K562 (cell line): ENCODE data around the gene APPBP2. TPM values are rescaled to one million over a fixed set of nuclear protein-coding genes. Genes with fewer than 3 reads are reported as not detected.

Experiments used
- ATAC-seq: fragments of 200-7000 bp; cut with Tn5 transposase; 3 replicates; pipeline ENCODE4 v1.9.1; 2020; ENCODE audit warnings: moderate library complexity
- BruUV-seq: library from RNA; stranded (reverse); fragments of 400-500 nt; replicated peaks from 2 replicates; lab custom pipeline; 2021; lab: Mats Ljungman, UMichigan
- CTCF ChIA-PET: fragments of 300-600 bp; formaldehyde crosslinking; extraction: SDS; loops from one replicate; lab custom pipeline; 2021; ENCODE audit warnings: low intra/inter-chr PET ratio; lab: Yijun Ruan, JAX
- POLR2A ChIA-PET: fragments of 300-600, 350-650 bp; sonication (Branson Sonifier 250); formaldehyde crosslinking; extraction: SDS; loops from one replicate; lab custom pipeline; 2021; ENCODE audit warnings: antibody characterized with exemption, inconsistent platforms; lab: Yijun Ruan, JAX
- DNase-seq, 4 experiments: peaks; one replicate each; pipeline versions ENCODE4 v3.0.0 to v3.0.0-alpha.2; 2011 to 2018; ENCODE audit warnings: low spot score in 3 of 4, mixed read lengths in 3 of 4; ENCODE audit errors: extremely low read depth in 1 of 4
- FAIRE-seq: peaks from 2 replicates; lab custom pipeline; 2011; peaks lifted over from hg19 to GRCh38; lab: Jason Lieb, UNC
- H2AFZ ChIP-seq: 2 replicates; pipeline ENCODE4 v1.6.0; 2011; ENCODE audit warnings: low read depth, low read length, control low read depth, inconsistent platforms
- H3K27ac ChIP-seq: fragments of 200-600 bp; 3 replicates; pipeline ENCODE4 v1.8.0; 2011; ENCODE audit warnings: low read depth, mild to moderate bottlenecking, control low read depth, inconsistent platforms, low read length, moderate library complexity, mixed read lengths; ENCODE audit errors: extremely low read depth
- H3K27me3 ChIP-seq, 2 experiments: fragments of 300-600 bp in 1 of 2; 2 replicates in 1 of 2; 3 replicates in 1 of 2; pipeline versions ENCODE4 v1.6.0 to v1.8.0; 2011; ENCODE audit warnings: inconsistent platforms in 2 of 2, low read length in 2 of 2, mild to moderate bottlenecking in 1 of 2, mixed read lengths in 1 of 2, moderate library complexity in 1 of 2; ENCODE audit not compliant: control insufficient read depth in 2 of 2, insufficient read depth in 2 of 2
- H3K36me3 ChIP-seq: fragments of 300-600 bp; 3 replicates; pipeline ENCODE4 v1.8.0; 2011; ENCODE audit warnings: mild to moderate bottlenecking, low read length, inconsistent platforms; ENCODE audit not compliant: control insufficient read depth, insufficient read depth
- H3K4me1 ChIP-seq, 2 experiments: fragments of 200-600 bp in 1 of 2; replicated peaks in 1 of 2; 2 replicates in 1 of 2; 3 replicates in 1 of 2; pipeline versions ENCODE4 v1.5.1 to v1.8.0; 2011; ENCODE audit warnings: inconsistent platforms in 2 of 2, low read length in 2 of 2, mild to moderate bottlenecking in 1 of 2, mixed read lengths in 1 of 2, moderate library complexity in 1 of 2; ENCODE audit not compliant: control insufficient read depth in 2 of 2, insufficient read depth in 2 of 2
- H3K4me2 ChIP-seq: 2 replicates; pipeline ENCODE4 v1.6.1; 2011; ENCODE audit warnings: low read length, control low read depth, inconsistent platforms, mixed read lengths; ENCODE audit not compliant: insufficient read depth
- H3K4me3 ChIP-seq: fragments of 200-600 bp; sonication (generic), shearing (Covaris generic); 2 replicates; pipeline ENCODE4 v1.5.1; 2016; ENCODE audit warnings: control low read depth, inconsistent platforms
- H3K79me2 ChIP-seq: fragments of 200-600 bp; 3 replicates; pipeline ENCODE4 v1.8.0; 2011; ENCODE audit warnings: low read length, inconsistent platforms; ENCODE audit not compliant: control insufficient read depth, insufficient read depth
- H3K9ac ChIP-seq, 2 experiments: 2 replicates each; pipeline versions ENCODE4 v1.6.0 to v1.6.1; 2011; ENCODE audit warnings: low read depth in 2 of 2, low read length in 2 of 2, control low read depth in 1 of 2, inconsistent platforms in 1 of 2, mild to moderate bottlenecking in 1 of 2, mixed read lengths in 1 of 2; ENCODE audit not compliant: insufficient read depth in 1 of 2
- H3K9me1 ChIP-seq: one replicate; pipeline ENCODE4 v1.6.0; 2011; ENCODE audit warnings: inconsistent platforms, mild to moderate bottlenecking, low read length, moderate library complexity; ENCODE audit not compliant: control insufficient read depth, insufficient read depth
- H3K9me3 ChIP-seq: replicated peaks from 2 replicates; pipeline ENCODE4 v1.5.1; 2011; ENCODE audit warnings: low read depth, low read length, inconsistent platforms; ENCODE audit not compliant: control insufficient read depth, insufficient read depth
- H4K20me1 ChIP-seq: replicated peaks from 2 replicates; pipeline ENCODE4 v1.6.1; 2011; ENCODE audit warnings: low read length, inconsistent platforms, mixed read lengths; ENCODE audit not compliant: control insufficient read depth, insufficient read depth
- CBX1 ChIP-seq: sonication (generic); IDR thresholded peaks from 2 replicates; pipeline ENCODE4 v1.6.1; 2016; ENCODE audit warnings: antibody characterized with exemption, low read depth, mild to moderate bottlenecking
- WGBS: fragments of 100-300 bp; shearing (Covaris generic); methylation state at CpG from one replicate; pipeline ENCODE4 v1.1.6; 2016; ENCODE audit warnings: low coverage, mixed read lengths; ENCODE audit not compliant: insufficient coverage; ENCODE audit errors: missing lambda C conversion rate; 5-methylcytosine and 5-hydroxymethylcytosine counted together
- in situ Hi-C: fragments of 300-500 bp; cut with MboI; formaldehyde crosslinking; loops from 4 replicates; pipeline ENCODE4 v1.15.0; 2018; ENCODE audit warnings: inconsistent platforms, mixed read lengths
- intact Hi-C: fragments of 100-400 bp; cut with micrococcal nuclease; formaldehyde crosslinking; loops from 2 replicates; pipeline ENCODE4 v1.14.2; 2022
- polyA plus RNA-seq, 8 experiments: library from polyadenylated mRNA; depleted of rRNA in 4 of 8; stranded (reverse) in 5 of 8; unstranded in 3 of 8; fragments of >200 nt; fragmentation: Nextera tagmentation in 2 of 8; fragmentation: Illumina TruSeq in 1 of 8; extraction: Ambion mirVana in 2 of 8; extraction: Trizol in 1 of 8; gene quantifications; 2 replicates each; pipeline versions ENCODE4 v1.2.1 to v1.2.3, GENCODE V29; 2011 to 2014; ENCODE audit warnings: inconsistent platforms in 1 of 8, missing spikeins in 1 of 8
- total RNA-seq, 7 experiments: library from RNA; depleted of rRNA in 6 of 7; stranded (reverse); fragments of >200 nt in 6 of 7; fragmentation: Illumina TruSeq in 2 of 7; extraction: Trizol in 2 of 7; gene quantifications; 2 replicates each; pipeline versions ENCODE4 v1.2.1 to v1.2.3, GENCODE V29; 2011 to 2021; ENCODE audit warnings: low replicate concordance in 1 of 7
- TF ChIP-seq, protein P1 (sequence below), 3 experiments: fragments of 200-800 bp in 1 of 3; fragments of 250-450 bp in 1 of 3; fragments of 450-650 bp in 1 of 3; sonication (Bioruptor Pico) in 1 of 3; sonication (Bioruptor generic) in 1 of 3; formaldehyde crosslinking in 1 of 3; IDR thresholded peaks; 2 replicates each; pipeline versions ENCODE4 v1.6.1 to v1.8.0; 2016 to 2022; ENCODE audit warnings: mild to moderate bottlenecking in 2 of 3, missing genetic modification characterization in 2 of 3, missing compliant biosample characterization in 1 of 3, moderate library complexity in 1 of 3

Gene APPBP2
- total and polyA plus RNA-seq, 9 of the 15 experiments (the other 6 are each of a cell fraction or from before 2014, with no cell fraction given), result 2.7 to 16.8 (median 6.9) TPM

DNA sequence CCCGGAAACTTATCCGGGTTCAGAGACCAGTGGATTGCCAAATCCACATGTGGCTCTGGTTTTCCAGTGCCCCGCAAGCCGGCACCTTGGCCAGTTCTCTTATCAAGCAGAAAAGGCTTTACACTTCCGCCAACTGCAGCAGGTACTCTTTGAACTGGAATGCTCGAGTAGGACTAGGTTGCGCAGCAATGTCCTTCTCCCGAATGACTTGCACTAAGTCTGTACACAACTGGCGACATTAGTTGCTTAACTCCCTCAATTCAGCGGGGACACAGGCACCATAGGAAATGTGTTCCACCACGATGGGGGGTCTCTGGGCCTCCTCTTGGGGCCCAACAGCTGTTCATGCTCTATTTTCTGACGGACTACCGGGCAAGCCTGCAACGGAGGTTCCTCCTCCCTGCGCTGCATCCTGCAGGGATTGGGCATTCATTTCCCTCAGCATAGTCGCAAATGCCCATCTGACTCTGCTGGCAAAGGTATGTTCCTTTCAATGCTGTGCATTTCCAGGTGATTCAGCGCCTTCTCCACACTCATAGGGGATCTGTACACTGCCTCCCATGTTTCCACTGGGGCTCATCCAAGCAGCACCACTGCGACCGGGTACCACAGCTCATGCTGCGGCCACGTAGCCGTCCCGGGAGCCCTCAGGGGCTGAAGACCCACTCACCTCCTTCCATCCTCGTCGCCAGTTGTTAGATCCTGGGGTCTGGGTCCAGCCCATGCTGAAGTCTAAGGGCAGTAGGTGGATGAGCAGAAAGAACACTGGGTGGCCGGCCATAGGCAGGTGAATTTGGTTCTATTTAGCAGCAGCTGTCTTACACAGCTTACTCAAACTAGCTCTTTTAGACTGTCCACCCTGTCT is 34.2 kb upstream of the APPBP2 start:
- BruUV-seq, result no TSS peak
- TF ChIP-seq, protein P1, sequence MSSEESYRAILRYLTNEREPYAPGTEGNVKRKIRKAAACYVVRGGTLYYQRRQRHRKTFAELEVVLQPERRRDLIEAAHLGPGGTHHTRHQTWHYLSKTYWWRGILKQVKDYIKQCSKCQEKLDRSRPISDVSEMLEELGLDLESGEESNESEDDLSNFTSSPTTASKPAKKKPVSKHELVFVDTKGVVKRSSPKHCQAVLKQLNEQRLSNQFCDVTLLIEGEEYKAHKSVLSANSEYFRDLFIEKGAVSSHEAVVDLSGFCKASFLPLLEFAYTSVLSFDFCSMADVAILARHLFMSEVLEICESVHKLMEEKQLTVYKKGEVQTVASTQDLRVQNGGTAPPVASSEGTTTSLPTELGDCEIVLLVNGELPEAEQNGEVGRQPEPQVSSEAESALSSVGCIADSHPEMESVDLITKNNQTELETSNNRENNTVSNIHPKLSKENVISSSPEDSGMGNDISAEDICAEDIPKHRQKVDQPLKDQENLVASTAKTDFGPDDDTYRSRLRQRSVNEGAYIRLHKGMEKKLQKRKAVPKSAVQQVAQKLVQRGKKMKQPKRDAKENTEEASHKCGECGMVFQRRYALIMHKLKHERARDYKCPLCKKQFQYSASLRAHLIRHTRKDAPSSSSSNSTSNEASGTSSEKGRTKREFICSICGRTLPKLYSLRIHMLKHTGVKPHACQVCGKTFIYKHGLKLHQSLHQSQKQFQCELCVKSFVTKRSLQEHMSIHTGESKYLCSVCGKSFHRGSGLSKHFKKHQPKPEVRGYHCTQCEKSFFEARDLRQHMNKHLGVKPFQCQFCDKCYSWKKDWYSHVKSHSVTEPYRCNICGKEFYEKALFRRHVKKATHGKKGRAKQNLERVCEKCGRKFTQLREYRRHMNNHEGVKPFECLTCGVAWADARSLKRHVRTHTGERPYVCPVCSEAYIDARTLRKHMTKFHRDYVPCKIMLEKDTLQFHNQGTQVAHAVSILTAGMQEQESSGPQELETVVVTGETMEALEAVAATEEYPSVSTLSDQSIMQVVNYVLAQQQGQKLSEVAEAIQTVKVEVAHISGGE (CRISPR knock-in tag; IDR thresholded peaks at IDR 0.05), result peak in 1 of 3 experiments; percentile 38; a peak in 1 of 6 replicates
- no peak for TF ChIP-seq CBX1
- TF ChIP-seq, all 486 proteins: peak for 1
- Histone ChIP-seq H3K79me2 (no peaks in the 10 kb centered on the region), H3K4me2 (peak overlapping the region; percentile 3; the same call in 1 of the 2 replicates), H3K9ac (no peak overlapping the region), H3K4me1 (no peaks in the 10 kb centered on the region), H3K27me3 (no peaks in the 10 kb centered on the region; a peak in 1 of 5 replicates), H3K9me3 (no peaks in the 10 kb centered on the region), H3K36me3 (no peaks in the 10 kb centered on the region), H2AFZ (peak overlapping the region; percentile 52), H3K4me3 (no peak overlapping the region), H3K9me1 (no peaks in the 10 kb centered on the region), H4K20me1 (no peaks in the 10 kb centered on the region), H3K27ac (no peak overlapping the region)
- intact Hi-C loops, result no loop called here
- CTCF ChIA-PET, result no interaction called here
- DNase-seq (no peak), FAIRE-seq (no peak), ATAC-seq (peak; percentile 42)
- WGBS, result 43% methylated on average over 25 of the region's 26 CpGs
- in situ Hi-C loops, result no loop called here
- POLR2A ChIA-PET, result interaction anchor here (0.6 kb wide), 1 partner anchor 213 kb away, joined by 3 read pairs; no protein-coding TSS in a partner anchor
